Liver (tissue), 9 donors: ENCODE results near the gene HLA-F. TPM values are rescaled to one million over a fixed set of nuclear protein-coding genes. Genes with fewer than 3 reads are reported as not detected.

Experiments used
- DNase-seq: peaks from one replicate; pipeline ENCODE4 v3.0.0-alpha.2; 2017; ENCODE audit warnings: low spot score
- H3K27ac ChIP-seq, 2 donors: one replicate each; pipeline ENCODE4 v1.7.0; 2013; ENCODE audit warnings: inconsistent platforms in 2 of 2, low read length in 2 of 2, control low read depth in 1 of 2, low read depth in 1 of 2, mild to moderate bottlenecking in 1 of 2
- H3K27me3 ChIP-seq, 4 donors: one replicate each; pipeline versions ENCODE4 v1.6.1 to v1.7.0; 2013; ENCODE audit warnings: low read length in 3 of 4, inconsistent platforms in 1 of 4, mild to moderate bottlenecking in 1 of 4, moderate library complexity in 1 of 4; ENCODE audit not compliant: control insufficient read depth in 4 of 4, insufficient read depth in 4 of 4
- H3K36me3 ChIP-seq, 4 donors: one replicate each; pipeline versions ENCODE4 v1.6.1 to v1.7.0; 2013; ENCODE audit warnings: low read length in 3 of 4, mild to moderate bottlenecking in 3 of 4, low read depth in 1 of 4, moderate library complexity in 1 of 4; ENCODE audit not compliant: control insufficient read depth in 4 of 4, insufficient read depth in 3 of 4
- H3K4me1 ChIP-seq, 4 donors: one replicate each; pipeline versions ENCODE4 v1.6.1 to v1.7.0; 2013; ENCODE audit warnings: low read length in 3 of 4, mild to moderate bottlenecking in 3 of 4, moderate library complexity in 1 of 4; ENCODE audit not compliant: control insufficient read depth in 4 of 4, insufficient read depth in 4 of 4
- H3K4me3 ChIP-seq, 3 donors: one replicate each; pipeline versions ENCODE4 v1.6.1 to v1.7.0; 2013; ENCODE audit warnings: low read length in 3 of 3, control low read depth in 1 of 3, low read depth in 1 of 3, mild to moderate bottlenecking in 1 of 3
- H3K9ac ChIP-seq, 2 donors: one replicate each; pipeline ENCODE4 v1.7.0; 2013; ENCODE audit warnings: low read length in 2 of 2, mild to moderate bottlenecking in 2 of 2, moderate library complexity in 2 of 2, control low read depth in 1 of 2, low read depth in 1 of 2
- H3K9me3 ChIP-seq, 4 donors: one replicate each; pipeline versions ENCODE4 v1.6.1 to v1.7.0; 2013; ENCODE audit warnings: low read length in 3 of 4; ENCODE audit not compliant: control insufficient read depth in 4 of 4
- EGR1 ChIP-seq, 2 donors: IDR thresholded peaks; 2 replicates each; pipeline ENCODE4 v1.6.1; 2016 to 2018; ENCODE audit warnings: antibody characterized with exemption in 2 of 2, low read depth in 2 of 2
- FOXA1 ChIP-seq: IDR thresholded peaks from 2 replicates; pipeline ENCODE4 v1.6.1; 2016; ENCODE audit warnings: antibody characterized with exemption
- FOXA2 ChIP-seq: IDR thresholded peaks from 2 replicates; pipeline ENCODE4 v1.6.1; 2016; ENCODE audit warnings: antibody characterized with exemption
- GABPA ChIP-seq, 2 donors: IDR thresholded peaks in 1 of 2; conservative IDR thresholded peaks in 1 of 2; 2 replicates each; pipeline ENCODE4 v1.6.1; 2016; ENCODE audit warnings: antibody characterized with exemption in 2 of 2, mild to moderate bottlenecking in 1 of 2, moderate library complexity in 1 of 2
- HNF4A ChIP-seq, 2 donors: conservative IDR thresholded peaks; 2 replicates each; pipeline ENCODE4 v1.6.1; 2016; ENCODE audit warnings: antibody characterized with exemption in 2 of 2, mild to moderate bottlenecking in 2 of 2
- HNF4G ChIP-seq: IDR thresholded peaks from 2 replicates; pipeline ENCODE4 v1.6.1; 2016; ENCODE audit warnings: antibody characterized with exemption
- JUND ChIP-seq, 2 donors: IDR thresholded peaks; 2 replicates each; pipeline ENCODE4 v1.6.1; 2016; ENCODE audit warnings: antibody characterized with exemption in 2 of 2
- RAD21 ChIP-seq, 2 donors: IDR thresholded peaks; 2 replicates each; pipeline ENCODE4 v1.6.1; 2016; ENCODE audit warnings: antibody characterized with exemption in 2 of 2, mild to moderate bottlenecking in 2 of 2
- RXRA ChIP-seq, 2 donors: IDR thresholded peaks; 2 replicates each; pipeline ENCODE4 v1.6.1; 2017 to 2018; ENCODE audit warnings: antibody characterized with exemption in 2 of 2, mild to moderate bottlenecking in 1 of 2
- SP1 ChIP-seq: IDR thresholded peaks from 2 replicates; pipeline ENCODE4 v1.6.1; 2018; ENCODE audit warnings: antibody characterized with exemption, mild to moderate bottlenecking
- TAF1 ChIP-seq: conservative IDR thresholded peaks from 2 replicates; pipeline ENCODE4 v1.6.1; 2016; ENCODE audit warnings: antibody characterized with exemption, mild to moderate bottlenecking
- YY1 ChIP-seq: IDR thresholded peaks from 2 replicates; pipeline ENCODE4 v1.6.1; 2016; ENCODE audit warnings: antibody characterized with exemption, mild to moderate bottlenecking
- WGBS: extraction: QIAGEN DNeasy Blood & Tissue Kit; methylation state at CpG from one replicate; pipeline ENCODE4 v1.1.7; 2013; 5-methylcytosine and 5-hydroxymethylcytosine counted together
- polyA plus RNA-seq, 2 donors: library from polyadenylated mRNA; stranded (reverse) in 1 of 2; unstranded in 1 of 2; fragments of 200-250 nt in 1 of 2; fragments of >200 nt in 1 of 2; fragmentation: Nextera tagmentation in 1 of 2; extraction: Ambion mirVana in 1 of 2; gene quantifications; one replicate each; pipeline versions ENCODE4 v1.2.1 to v1.2.3, GENCODE V29; 2013 to 2015
- total RNA-seq, 2 donors: library from RNA; depleted of rRNA; stranded (reverse); fragments of >200 nt; gene quantifications; one replicate each; pipeline ENCODE4 v1.2.3, GENCODE V29; 2014
- TF ChIP-seq, protein P1 (sequence below): IDR thresholded peaks from 2 replicates; pipeline ENCODE4 v1.6.1; 2016; ENCODE audit warnings: antibody characterized with exemption
- TF ChIP-seq, protein P2 (sequence below): IDR thresholded peaks from 2 replicates; pipeline ENCODE4 v1.6.1; 2016; ENCODE audit warnings: antibody characterized with exemption, mild to moderate bottlenecking
- TF ChIP-seq, protein P3 (sequence below): IDR thresholded peaks from 2 replicates; pipeline ENCODE4 v1.6.1; 2016; ENCODE audit warnings: antibody characterized with exemption
- TF ChIP-seq, protein P4 (sequence below): fragments of 150-350 bp; IDR thresholded peaks from 2 replicates; pipeline ENCODE4 v1.5.1; 2017; ENCODE audit warnings: improper control_type of control experiment, low read depth, low read length; ENCODE audit not compliant: missing input control
- donor health status: healthy.
- donor health status: healthy.
- donor health status: healthy.
- donor health status: healthy.
- donor health status: healthy.

Gene HLA-F
- total and polyA plus RNA-seq, 4 donors, result 12.1 to 53.0 (median 31.8) TPM

DNA sequence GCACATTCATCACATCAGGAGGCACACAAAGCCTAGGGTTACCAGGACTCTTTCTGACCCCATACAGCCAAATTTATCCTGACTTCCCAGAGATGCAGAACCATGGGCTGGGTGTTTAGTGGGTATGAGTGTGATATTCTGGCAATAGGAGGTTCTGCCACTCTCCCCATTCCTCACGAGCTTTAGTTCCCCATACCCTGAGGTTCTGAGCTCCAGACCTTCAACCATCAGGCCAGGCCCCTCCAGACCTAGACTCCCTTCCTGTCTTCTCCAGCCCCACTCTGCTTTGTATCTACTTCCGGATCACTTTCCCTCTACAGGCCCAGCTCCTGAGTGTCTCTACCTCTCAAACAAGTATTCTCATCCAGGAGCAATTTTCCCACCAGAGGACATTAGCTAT, 4.4 kb downstream of the HLA-F start:
- TF ChIP-seq HNF4A (conservative IDR thresholded peaks at IDR 0.05), result no peak
- Histone ChIP-seq H3K9me3 (no peaks in the 10 kb centered on the region), H3K9ac (no peak overlapping the region), H3K27ac (no peak overlapping the region), H3K4me1 (peaks cover 0 to 18% (median 13%) of the 10 kb centered on the region in 4 donors), H3K27me3 (no peaks in the 10 kb centered on the region), H3K4me3 (no peak overlapping the region), H3K36me3 (peaks cover 5 to 23% (median 12%) of the 10 kb centered on the region in 4 donors)
- no peak for DNase-seq
- WGBS, result 89% methylated on average over 2 of the region's 2 CpGs

DNA sequence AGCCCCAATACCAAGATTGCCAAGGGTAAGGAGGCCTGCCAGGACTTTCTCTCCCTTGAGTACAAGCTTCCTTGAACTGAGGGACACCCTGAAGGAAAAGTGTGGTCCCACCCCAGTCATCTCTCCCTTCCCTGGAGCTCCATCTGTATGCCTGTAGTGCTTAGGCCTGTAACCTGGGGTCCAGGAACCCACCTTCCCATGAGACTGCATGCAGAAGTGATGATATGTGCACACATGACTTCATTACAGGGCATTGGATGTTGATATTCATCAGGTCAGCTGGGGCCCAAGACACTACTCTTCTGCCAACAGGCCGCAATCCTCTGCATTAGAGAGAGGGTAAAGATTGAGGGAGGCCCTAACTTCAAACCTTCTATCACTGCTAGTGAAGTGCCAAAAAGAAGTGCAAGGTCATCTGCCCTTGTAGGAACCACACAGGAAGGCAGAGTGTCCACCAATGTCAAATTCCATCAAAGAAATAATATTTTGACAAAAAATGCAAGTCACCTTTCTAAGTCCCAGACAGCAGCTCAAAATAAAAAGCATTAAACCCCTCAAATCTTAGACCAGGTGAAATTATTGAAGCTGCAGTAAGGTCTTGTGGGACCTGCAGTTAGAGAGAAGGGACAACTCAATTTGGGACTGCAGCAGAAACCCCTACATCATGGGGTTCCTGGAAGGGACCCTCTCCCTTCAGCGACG, 5.1 kb downstream of the HLA-F start:
- H3K4me3 ChIP-seq, result no peak overlapping the region
- H3K4me1 ChIP-seq, result peaks cover 0 to 18% (median 13%) of the 10 kb centered on the region in 4 donors
- no peak for TF ChIP-seq YY1
- TF ChIP-seq, protein P1, sequence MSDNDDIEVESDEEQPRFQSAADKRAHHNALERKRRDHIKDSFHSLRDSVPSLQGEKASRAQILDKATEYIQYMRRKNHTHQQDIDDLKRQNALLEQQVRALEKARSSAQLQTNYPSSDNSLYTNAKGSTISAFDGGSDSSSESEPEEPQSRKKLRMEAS, result no peak
- TF ChIP-seq, protein P2, sequence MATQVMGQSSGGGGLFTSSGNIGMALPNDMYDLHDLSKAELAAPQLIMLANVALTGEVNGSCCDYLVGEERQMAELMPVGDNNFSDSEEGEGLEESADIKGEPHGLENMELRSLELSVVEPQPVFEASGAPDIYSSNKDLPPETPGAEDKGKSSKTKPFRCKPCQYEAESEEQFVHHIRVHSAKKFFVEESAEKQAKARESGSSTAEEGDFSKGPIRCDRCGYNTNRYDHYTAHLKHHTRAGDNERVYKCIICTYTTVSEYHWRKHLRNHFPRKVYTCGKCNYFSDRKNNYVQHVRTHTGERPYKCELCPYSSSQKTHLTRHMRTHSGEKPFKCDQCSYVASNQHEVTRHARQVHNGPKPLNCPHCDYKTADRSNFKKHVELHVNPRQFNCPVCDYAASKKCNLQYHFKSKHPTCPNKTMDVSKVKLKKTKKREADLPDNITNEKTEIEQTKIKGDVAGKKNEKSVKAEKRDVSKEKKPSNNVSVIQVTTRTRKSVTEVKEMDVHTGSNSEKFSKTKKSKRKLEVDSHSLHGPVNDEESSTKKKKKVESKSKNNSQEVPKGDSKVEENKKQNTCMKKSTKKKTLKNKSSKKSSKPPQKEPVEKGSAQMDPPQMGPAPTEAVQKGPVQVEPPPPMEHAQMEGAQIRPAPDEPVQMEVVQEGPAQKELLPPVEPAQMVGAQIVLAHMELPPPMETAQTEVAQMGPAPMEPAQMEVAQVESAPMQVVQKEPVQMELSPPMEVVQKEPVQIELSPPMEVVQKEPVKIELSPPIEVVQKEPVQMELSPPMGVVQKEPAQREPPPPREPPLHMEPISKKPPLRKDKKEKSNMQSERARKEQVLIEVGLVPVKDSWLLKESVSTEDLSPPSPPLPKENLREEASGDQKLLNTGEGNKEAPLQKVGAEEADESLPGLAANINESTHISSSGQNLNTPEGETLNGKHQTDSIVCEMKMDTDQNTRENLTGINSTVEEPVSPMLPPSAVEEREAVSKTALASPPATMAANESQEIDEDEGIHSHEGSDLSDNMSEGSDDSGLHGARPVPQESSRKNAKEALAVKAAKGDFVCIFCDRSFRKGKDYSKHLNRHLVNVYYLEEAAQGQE, result no peak
- no peak for DNase-seq
- no peaks in the 10 kb centered on the region for H3K27me3 ChIP-seq
- H3K9me3 ChIP-seq, result no peaks in the 10 kb centered on the region
- H3K36me3 ChIP-seq, result peaks cover 5 to 23% (median 12%) of the 10 kb centered on the region in 4 donors
- no peak overlapping the region for H3K9ac ChIP-seq
- no peak overlapping the region for H3K27ac ChIP-seq
- 89% methylated on average over 3 of the region's 3 CpGs for WGBS

DNA sequence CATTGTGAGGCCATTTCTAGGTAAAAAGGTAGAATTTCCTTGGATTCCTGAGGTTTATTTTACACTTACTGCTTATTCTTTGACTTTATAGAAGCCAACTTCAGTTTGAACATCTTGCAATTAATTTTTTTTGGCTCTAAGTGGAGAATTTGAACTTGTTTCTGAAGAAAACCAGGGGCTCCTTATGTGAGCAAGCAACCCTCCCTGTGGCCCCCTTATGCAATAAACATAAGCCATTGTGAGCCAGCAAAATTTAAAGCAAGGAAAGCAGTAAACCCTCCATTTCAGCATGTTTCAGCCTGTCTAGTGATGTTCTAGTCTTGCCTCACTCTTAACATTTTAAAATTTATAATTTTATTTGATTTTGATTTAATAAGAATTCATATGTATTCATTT, 5.6 kb downstream of the HLA-F start:
- no peak overlapping the region for H3K9ac ChIP-seq
- no peaks in the 10 kb centered on the region for H3K9me3 ChIP-seq
- H3K27ac ChIP-seq, result no peak overlapping the region
- H3K27me3 ChIP-seq, result no peaks in the 10 kb centered on the region
- peaks cover 5 to 23% (median 12%) of the 10 kb centered on the region in 4 donors for H3K36me3 ChIP-seq
- H3K4me3 ChIP-seq, result no peak overlapping the region
- H3K4me1 ChIP-seq, result peaks cover 0 to 18% (median 13%) of the 10 kb centered on the region in 4 donors
- DNase-seq, result no peak
- TF ChIP-seq RXRA (IDR thresholded peaks at IDR 0.05), result no peak
- no peak for TF ChIP-seq FOXA1
- no peak for TF ChIP-seq SP1
- TF ChIP-seq JUND (IDR thresholded peaks at IDR 0.05), result no peak
- TF ChIP-seq YY1, result no peak
- no peak for TF ChIP-seq EGR1 (IDR thresholded peaks at IDR 0.05; ENCODE audit: low read depth in 2 of 2)
- no peak for TF ChIP-seq GABPA (IDR thresholded peaks at IDR 0.05 in 1 of 2, conservative IDR thresholded peaks at IDR 0.05 in 1 of 2)
- TF ChIP-seq TAF1, result no peak
- no peak for TF ChIP-seq HNF4G
- no peak for TF ChIP-seq FOXA2
- TF ChIP-seq HNF4A (conservative IDR thresholded peaks at IDR 0.05), result no peak
- TF ChIP-seq, protein P2, result no peak
- no peak for TF ChIP-seq RAD21 (IDR thresholded peaks at IDR 0.05)
- TF ChIP-seq, protein P3, sequence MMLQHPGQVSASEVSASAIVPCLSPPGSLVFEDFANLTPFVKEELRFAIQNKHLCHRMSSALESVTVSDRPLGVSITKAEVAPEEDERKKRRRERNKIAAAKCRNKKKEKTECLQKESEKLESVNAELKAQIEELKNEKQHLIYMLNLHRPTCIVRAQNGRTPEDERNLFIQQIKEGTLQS, result no peak
- TF ChIP-seq, protein P4, sequence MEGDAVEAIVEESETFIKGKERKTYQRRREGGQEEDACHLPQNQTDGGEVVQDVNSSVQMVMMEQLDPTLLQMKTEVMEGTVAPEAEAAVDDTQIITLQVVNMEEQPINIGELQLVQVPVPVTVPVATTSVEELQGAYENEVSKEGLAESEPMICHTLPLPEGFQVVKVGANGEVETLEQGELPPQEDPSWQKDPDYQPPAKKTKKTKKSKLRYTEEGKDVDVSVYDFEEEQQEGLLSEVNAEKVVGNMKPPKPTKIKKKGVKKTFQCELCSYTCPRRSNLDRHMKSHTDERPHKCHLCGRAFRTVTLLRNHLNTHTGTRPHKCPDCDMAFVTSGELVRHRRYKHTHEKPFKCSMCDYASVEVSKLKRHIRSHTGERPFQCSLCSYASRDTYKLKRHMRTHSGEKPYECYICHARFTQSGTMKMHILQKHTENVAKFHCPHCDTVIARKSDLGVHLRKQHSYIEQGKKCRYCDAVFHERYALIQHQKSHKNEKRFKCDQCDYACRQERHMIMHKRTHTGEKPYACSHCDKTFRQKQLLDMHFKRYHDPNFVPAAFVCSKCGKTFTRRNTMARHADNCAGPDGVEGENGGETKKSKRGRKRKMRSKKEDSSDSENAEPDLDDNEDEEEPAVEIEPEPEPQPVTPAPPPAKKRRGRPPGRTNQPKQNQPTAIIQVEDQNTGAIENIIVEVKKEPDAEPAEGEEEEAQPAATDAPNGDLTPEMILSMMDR, result no peak
